Osteocyte (in vitro differentiated cells): ENCODE results near the gene RPEL1. TPM values are rescaled to one million over a fixed set of nuclear protein-coding genes. Genes with fewer than 3 reads are reported as not detected.
A peak's percentile ranks its signal among the peaks of the same experiment; 100 is the strongest.

Experiments used
- DNase-seq: peaks from one replicate; pipeline ENCODE4 v3.0.0; 2021; ENCODE audit warnings: mixed read lengths; ENCODE audit not compliant: unreplicated experiment; ENCODE audit errors: extremely low spot score
- H3K27ac Mint-ChIP-seq: one replicate; pipeline ENCODE4 v1.8.0; 2021; ENCODE audit warnings: mild to moderate bottlenecking, mixed read lengths; ENCODE audit not compliant: unreplicated experiment
- H3K27me3 Mint-ChIP-seq: one replicate; pipeline ENCODE4 v1.8.0; 2021; ENCODE audit warnings: mixed read lengths; ENCODE audit not compliant: unreplicated experiment
- H3K36me3 Mint-ChIP-seq: one replicate; pipeline ENCODE4 v1.8.0; 2021; ENCODE audit warnings: mixed read lengths; ENCODE audit not compliant: unreplicated experiment
- H3K4me1 Mint-ChIP-seq: one replicate; pipeline ENCODE4 v1.8.0; 2021; ENCODE audit warnings: mixed read lengths; ENCODE audit not compliant: unreplicated experiment
- H3K4me3 Mint-ChIP-seq: one replicate; pipeline ENCODE4 v1.8.0; 2021; ENCODE audit warnings: mild to moderate bottlenecking, moderate library complexity, mixed read lengths; ENCODE audit not compliant: unreplicated experiment
- H3K9me3 Mint-ChIP-seq: one replicate; pipeline ENCODE4 v1.8.0; 2021; ENCODE audit warnings: mixed read lengths; ENCODE audit not compliant: unreplicated experiment
- total RNA-seq: library from RNA; stranded (reverse); gene quantifications from 2 replicates; pipeline ENCODE4 v1.2.1, GENCODE V29; 2021
- TF ChIP-seq, protein P1 (sequence below): fragments of 200-600 bp; sonication (generic); IDR thresholded peaks from 2 replicates; pipeline ENCODE4 v1.5.0; 2021; ENCODE audit warnings: antibody characterized with exemption, mild to moderate bottlenecking, moderate library complexity

RPEL1 gene
- total RNA-seq, 1 donor from 2014 or later: not detected

DNA sequence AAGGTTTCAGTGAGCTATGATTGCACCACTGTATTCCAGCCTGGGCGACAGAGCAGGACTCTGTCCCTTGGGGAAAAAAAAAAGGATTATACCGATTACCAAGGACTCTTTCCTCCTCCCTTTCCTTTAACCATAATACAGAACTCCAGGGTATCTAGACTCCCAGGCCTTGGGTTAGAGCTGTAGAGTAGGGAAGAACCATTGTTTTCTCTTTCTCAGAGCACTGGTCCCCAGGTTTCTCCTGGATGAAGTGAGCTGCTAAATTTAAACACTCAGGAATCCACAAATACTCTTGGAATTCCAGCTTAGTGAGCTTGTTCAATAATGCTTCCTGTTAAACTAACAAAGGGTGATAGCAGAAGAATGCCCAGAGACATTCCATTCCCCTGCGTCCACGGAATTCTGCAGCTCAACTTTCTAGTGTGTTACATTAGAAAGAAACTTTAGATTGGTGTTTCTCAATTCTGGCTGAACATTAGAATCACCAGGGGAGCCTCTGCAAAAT lies 14.6 kb upstream of the RPEL1 start:
- no peak overlapping the region for H3K4me3 Mint-ChIP-seq
- peak overlapping the region; percentile 93 for H3K27ac Mint-ChIP-seq
- H3K36me3 Mint-ChIP-seq: no peaks in the 10 kb centered on the region
- TF ChIP-seq, protein P1, sequence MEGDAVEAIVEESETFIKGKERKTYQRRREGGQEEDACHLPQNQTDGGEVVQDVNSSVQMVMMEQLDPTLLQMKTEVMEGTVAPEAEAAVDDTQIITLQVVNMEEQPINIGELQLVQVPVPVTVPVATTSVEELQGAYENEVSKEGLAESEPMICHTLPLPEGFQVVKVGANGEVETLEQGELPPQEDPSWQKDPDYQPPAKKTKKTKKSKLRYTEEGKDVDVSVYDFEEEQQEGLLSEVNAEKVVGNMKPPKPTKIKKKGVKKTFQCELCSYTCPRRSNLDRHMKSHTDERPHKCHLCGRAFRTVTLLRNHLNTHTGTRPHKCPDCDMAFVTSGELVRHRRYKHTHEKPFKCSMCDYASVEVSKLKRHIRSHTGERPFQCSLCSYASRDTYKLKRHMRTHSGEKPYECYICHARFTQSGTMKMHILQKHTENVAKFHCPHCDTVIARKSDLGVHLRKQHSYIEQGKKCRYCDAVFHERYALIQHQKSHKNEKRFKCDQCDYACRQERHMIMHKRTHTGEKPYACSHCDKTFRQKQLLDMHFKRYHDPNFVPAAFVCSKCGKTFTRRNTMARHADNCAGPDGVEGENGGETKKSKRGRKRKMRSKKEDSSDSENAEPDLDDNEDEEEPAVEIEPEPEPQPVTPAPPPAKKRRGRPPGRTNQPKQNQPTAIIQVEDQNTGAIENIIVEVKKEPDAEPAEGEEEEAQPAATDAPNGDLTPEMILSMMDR: no peak
- no peaks in the 10 kb centered on the region for H3K9me3 Mint-ChIP-seq
- no peaks in the 10 kb centered on the region for H3K27me3 Mint-ChIP-seq
- DNase-seq: no peak
- H3K4me1 Mint-ChIP-seq: peaks cover 32% of the 10 kb centered on the region

DNA sequence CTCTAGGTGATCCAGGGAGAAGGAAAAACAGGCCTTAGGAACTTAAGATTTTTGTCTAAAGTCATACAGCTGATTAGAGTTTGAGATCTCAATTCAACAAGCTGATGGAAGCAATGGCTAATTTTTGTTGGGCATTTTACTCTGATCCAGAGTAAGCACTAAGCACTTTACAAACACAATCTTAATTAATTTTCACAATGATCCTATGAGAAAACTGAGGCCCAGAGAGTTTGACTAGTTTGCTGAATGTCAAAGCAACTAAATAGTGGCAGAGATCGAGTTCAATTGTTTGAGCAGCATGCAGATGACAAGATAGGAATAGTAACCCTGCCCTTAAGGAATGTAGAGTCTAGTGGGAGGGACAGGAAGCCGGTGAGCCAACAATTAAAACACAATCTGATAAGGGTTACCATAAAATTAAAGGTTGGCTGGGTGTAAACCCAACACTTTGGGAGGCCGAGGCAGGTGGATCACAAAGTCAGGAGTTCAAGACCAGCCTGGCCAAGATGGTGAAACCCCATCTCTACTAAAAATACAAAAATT lies 13.5 kb upstream of the RPEL1 start:
- no peaks in the 10 kb centered on the region for H3K27me3 Mint-ChIP-seq
- no peaks in the 10 kb centered on the region for H3K9me3 Mint-ChIP-seq
- peak overlapping the region; percentile 93 for H3K27ac Mint-ChIP-seq
- no peak overlapping the region for H3K4me3 Mint-ChIP-seq
- no peak for DNase-seq
- TF ChIP-seq, protein P1: no peak
- H3K36me3 Mint-ChIP-seq: no peaks in the 10 kb centered on the region
- peaks cover 32% of the 10 kb centered on the region for H3K4me1 Mint-ChIP-seq

- TF ChIP-seq, protein P1: no peak
- no peaks in the 10 kb centered on the region for H3K36me3 Mint-ChIP-seq
- peak overlapping the region; percentile 12 for H3K27ac Mint-ChIP-seq
- no peaks in the 10 kb centered on the region for H3K27me3 Mint-ChIP-seq
- H3K4me1 Mint-ChIP-seq: peaks cover 32% of the 10 kb centered on the region
- no peak overlapping the region for H3K4me3 Mint-ChIP-seq
- no peak for DNase-seq
- no peaks in the 10 kb centered on the region for H3K9me3 Mint-ChIP-seq
Observed at GRCh38 chr10:103232772-103233488, 12.8 kb upstream of the RPEL1 start.

- H3K27ac Mint-ChIP-seq: no peak overlapping the region
- H3K4me1 Mint-ChIP-seq: peaks cover 30% of the 10 kb centered on the region
- no peak overlapping the region for H3K4me3 Mint-ChIP-seq
- H3K27me3 Mint-ChIP-seq: no peaks in the 10 kb centered on the region
- TF ChIP-seq, protein P1: no peak
- H3K9me3 Mint-ChIP-seq: no peaks in the 10 kb centered on the region
- no peaks in the 10 kb centered on the region for H3K36me3 Mint-ChIP-seq
- no peak for DNase-seq
Observed at GRCh38 chr10:103235775-103236174, 9.9 kb upstream of the RPEL1 start.

GRCh38 chr10:103238506-103239252 lies 7.0 kb upstream of the RPEL1 start:
- DNase-seq: no peak

More at GRCh38 chr10:103238506-103239252, 7.0 kb upstream of the RPEL1 start:
- TF ChIP-seq, protein P1: peak; percentile 50
- H3K27me3 Mint-ChIP-seq: no peaks in the 10 kb centered on the region
- H3K9me3 Mint-ChIP-seq: no peaks in the 10 kb centered on the region
- no peaks in the 10 kb centered on the region for H3K36me3 Mint-ChIP-seq
- no peak overlapping the region for H3K4me3 Mint-ChIP-seq
- no peak overlapping the region for H3K27ac Mint-ChIP-seq
- H3K4me1 Mint-ChIP-seq: peaks cover 22% of the 10 kb centered on the region
